Activated naive CD4-positive, alpha-beta T cell treated with anti-CD3 and anti-CD28 coated beads for 36 hours (primary cell): ENCODE results near the gene ARRDC5. TPM values are rescaled to one million over a fixed set of nuclear protein-coding genes. Genes with fewer than 3 reads are reported as not detected.
A peak's percentile ranks its signal among the peaks of the same experiment; 100 is the strongest.
"Not testable (repeated sequence)": the region's sequence is repeated elsewhere in the genome, so short reads cannot be mapped to it uniquely, and the experiment has no call there.

Source experiments
- CTCF ChIA-PET: fragments of 350-600 bp; sonication (Branson Sonifier 250); formaldehyde crosslinking; loops from one replicate; lab custom pipeline; 2021; ENCODE audit warnings: antibody characterized with exemption; lab: Charles Lee
- DNase-seq: peaks from one replicate; pipeline ENCODE4 v3.0.0-alpha.2; 2020
- H3K27ac Mint-ChIP-seq: one replicate; pipeline ENCODE4 v1.8.0; 2021; ENCODE audit warnings: mild to moderate bottlenecking, mixed read lengths
- H3K27me3 Mint-ChIP-seq: one replicate; pipeline ENCODE4 v1.8.0; 2021; ENCODE audit warnings: low read depth, mixed read lengths
- H3K36me3 Mint-ChIP-seq: one replicate; pipeline ENCODE4 v1.8.0; 2021; ENCODE audit warnings: low read depth, mixed read lengths
- H3K4me1 Mint-ChIP-seq: one replicate; pipeline ENCODE4 v1.8.0; 2021; ENCODE audit warnings: low read depth, mixed read lengths
- H3K4me3 Mint-ChIP-seq: one replicate; pipeline ENCODE4 v1.8.0; 2021; ENCODE audit warnings: mild to moderate bottlenecking, moderate library complexity, mixed read lengths
- H3K9me3 Mint-ChIP-seq: one replicate; pipeline ENCODE4 v1.8.0; 2021; ENCODE audit warnings: mixed read lengths
- intact Hi-C: fragments of 100-400 bp; cut with micrococcal nuclease; formaldehyde crosslinking; loops from one replicate; pipeline ENCODE4 v1.15.1; 2023
- total RNA-seq, 2 experiments: library from RNA; stranded (reverse); gene quantifications; one replicate each; pipeline ENCODE4 v1.2.3, GENCODE V29; 2021

The ARRDC5 gene
- total RNA-seq, 2 experiments from 2014 or later, result not detected

DNA sequence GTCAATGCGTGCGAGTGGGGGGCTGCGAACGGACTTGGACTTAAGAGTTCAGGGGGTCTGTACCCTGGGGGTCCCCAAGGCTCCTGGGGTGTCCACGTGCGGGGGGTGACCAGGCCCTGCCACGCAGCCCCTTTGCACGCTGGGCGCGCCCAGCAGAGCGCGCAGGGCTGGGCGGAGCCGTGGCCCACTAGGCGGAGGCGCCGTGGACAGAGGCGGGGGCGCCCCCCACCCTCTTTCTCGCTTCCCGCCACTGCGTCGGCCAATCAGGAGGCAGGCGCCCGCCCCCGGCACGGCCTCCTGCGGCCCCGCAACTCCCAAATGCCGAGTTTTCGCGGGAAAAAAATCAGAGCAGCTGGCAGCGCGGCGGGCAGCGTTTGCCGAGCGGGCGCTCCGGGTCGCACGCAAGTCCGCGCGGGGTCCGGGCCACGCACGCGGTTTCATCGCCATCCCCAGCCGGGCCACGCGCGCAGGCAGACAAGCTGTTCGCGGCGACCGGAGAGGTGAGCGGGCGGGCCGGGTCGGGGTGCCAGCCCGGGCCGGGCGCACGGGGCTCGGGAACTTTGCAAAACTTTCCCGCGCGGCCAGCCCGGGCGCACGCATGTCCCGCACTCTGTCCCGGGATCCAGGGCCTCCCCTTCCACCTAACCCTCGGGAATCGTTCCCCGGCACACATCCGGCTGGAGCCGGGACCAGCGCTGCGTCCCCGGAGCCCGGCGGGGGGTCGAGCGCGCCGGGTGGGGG is 6.6 kb upstream of the ARRDC5 start, which contains the start of gene UHRF1:
TSS of gene UHRF1 (plus strand) at position 346 of the 741 bp plus-strand sequence. CDS start 1,385 bp downstream, outside the sequence.
- peaks cover 48% of the 10 kb centered on the region for H3K4me1 Mint-ChIP-seq
- intact Hi-C loops, result no loop called here

DNA sequence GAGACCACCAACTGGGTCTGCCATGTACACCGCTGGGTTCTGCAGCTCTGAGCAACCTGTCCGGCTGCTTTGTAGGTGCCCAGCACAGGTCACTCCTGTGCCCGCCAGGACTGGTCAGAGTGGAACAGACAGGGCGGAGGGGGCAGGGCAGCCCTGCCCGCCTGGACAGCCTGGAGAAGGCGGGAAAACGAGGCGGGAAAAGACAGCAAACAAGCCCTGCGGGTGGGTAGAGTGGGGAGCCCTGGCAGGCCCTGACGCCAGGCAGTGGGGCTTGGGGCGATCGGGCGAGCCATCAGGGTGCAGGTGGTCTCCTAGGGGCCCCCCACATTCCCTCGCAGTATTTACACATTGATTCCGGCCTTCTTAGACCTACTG is 6.1 kb upstream of the ARRDC5 start:
- Mint-ChIP-seq H3K36me3 (peaks cover 32% of the 10 kb centered on the region), H3K27ac (peak overlapping the region; percentile 50), H3K27me3 (no peaks in the 10 kb centered on the region), H3K9me3 (no peaks in the 10 kb centered on the region), H3K4me1 (peaks cover 43% of the 10 kb centered on the region), H3K4me3 (peak overlapping the region; percentile 85)
- DNase-seq, result no peak
- intact Hi-C loops, result no loop called here
- CTCF ChIA-PET, result interaction anchor here (2.1 kb wide), 1 partner anchor 36 kb away, joined by 5 read pairs; no protein-coding TSS in a partner anchor

More for the DNA sequence above, 6.6 kb upstream of the ARRDC5 start, which contains the start of gene UHRF1:
- Mint-ChIP-seq H3K36me3 (peaks cover 37% of the 10 kb centered on the region), H3K27me3 (no peaks in the 10 kb centered on the region), H3K4me3 (peak within 1 kb of the TSS; percentile 85), H3K9me3 (no peaks in the 10 kb centered on the region), H3K27ac (peak within 1 kb of the TSS; percentile 86)
- CTCF ChIA-PET, result no interaction called here
- DNase-seq, result peak; percentile 83

DNA sequence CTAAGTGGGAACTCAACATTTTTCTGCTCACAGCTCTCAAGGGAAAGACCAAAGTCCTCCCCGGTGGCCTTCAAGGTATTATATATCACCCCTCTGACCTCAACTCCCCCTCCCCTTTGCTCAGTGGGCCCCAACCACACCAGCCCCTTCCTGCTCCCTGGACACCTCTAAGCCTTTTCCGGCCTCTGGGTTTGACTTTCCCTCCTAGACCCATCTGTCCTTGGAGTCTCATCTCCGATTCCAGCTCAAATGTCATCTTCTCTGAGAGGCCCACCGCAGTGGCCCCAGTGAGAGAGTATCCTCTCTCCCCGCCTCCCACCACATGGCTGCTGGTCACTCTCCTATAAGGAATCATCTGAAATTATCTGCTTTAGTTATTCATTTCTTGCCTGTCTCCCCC is 5.7 kb upstream of the ARRDC5 start:
- H3K4me1 Mint-ChIP-seq, result peaks cover 39% of the 10 kb centered on the region
- intact Hi-C loops, result no loop called here
- no peak for DNase-seq
- H3K4me3 Mint-ChIP-seq, result peak overlapping the region; percentile 3
- H3K9me3 Mint-ChIP-seq, result no peaks in the 10 kb centered on the region
- peaks cover 29% of the 10 kb centered on the region for H3K36me3 Mint-ChIP-seq
- CTCF ChIA-PET, result interaction anchor here (0.6 to 2.1 kb wide), 2 partner anchors 35 to 42 kb away, joined by 3 to 5 read pairs; no protein-coding TSS in a partner anchor
- H3K27me3 Mint-ChIP-seq, result no peaks in the 10 kb centered on the region
- peak overlapping the region; percentile 50 for H3K27ac Mint-ChIP-seq

DNA sequence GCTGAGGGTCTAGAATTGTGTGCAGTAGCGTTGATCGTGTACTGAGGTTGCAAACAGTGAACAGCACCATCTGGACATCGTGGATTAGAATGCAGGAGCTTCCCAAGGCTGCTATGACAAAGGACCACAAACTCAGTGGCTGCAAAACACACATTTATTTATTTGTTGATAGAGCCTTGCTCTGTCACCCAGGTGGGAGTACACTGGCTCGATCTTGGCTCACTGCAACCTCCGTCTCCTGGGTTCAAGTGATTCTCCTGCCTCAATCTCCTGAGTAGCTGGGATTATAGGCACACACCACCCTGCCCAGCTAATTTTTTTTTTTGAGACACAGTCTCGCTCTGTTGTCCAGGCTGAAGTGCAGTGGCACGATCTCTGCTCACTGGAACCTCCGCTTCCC is 4.3 kb upstream of the ARRDC5 start:
- peaks cover 16% of the 10 kb centered on the region for H3K36me3 Mint-ChIP-seq
- CTCF ChIA-PET, result interaction anchor here (2.1 kb wide), 1 partner anchor 34 kb away, joined by 5 read pairs; no protein-coding TSS in a partner anchor
- no peak overlapping the region for H3K4me3 Mint-ChIP-seq
- intact Hi-C loops, result no loop called here
- H3K27ac Mint-ChIP-seq, result no peak overlapping the region
- H3K4me1 Mint-ChIP-seq, result peaks cover 25% of the 10 kb centered on the region
- H3K9me3 Mint-ChIP-seq, result no peaks in the 10 kb centered on the region
- DNase-seq, result no peak
- no peaks in the 10 kb centered on the region for H3K27me3 Mint-ChIP-seq

DNA sequence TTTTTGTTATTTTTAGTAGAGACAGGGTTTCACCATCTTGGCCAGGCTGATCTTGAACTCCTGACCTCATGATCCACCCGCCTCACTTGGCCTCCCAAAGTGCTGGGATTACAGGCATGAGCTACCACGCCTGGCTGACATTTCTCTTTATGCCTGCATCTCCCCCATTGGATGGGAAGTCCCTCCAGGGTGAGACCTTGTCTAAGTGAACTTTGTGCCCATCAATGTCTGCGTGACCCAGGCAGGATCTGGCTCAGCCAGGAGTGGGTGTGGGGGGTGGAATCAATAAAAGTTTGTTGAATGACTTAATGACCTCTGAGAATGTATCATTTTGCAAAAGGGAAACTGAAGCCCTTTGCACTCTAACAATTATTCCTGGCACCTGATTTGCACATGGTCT is 1.8 kb upstream of the ARRDC5 start:
- H3K27ac Mint-ChIP-seq, result no peak overlapping the region
- no peak for DNase-seq
- H3K36me3 Mint-ChIP-seq, result no peaks in the 10 kb centered on the region
- peaks cover 14% of the 10 kb centered on the region for H3K4me1 Mint-ChIP-seq
- H3K9me3 Mint-ChIP-seq, result no peaks in the 10 kb centered on the region
- CTCF ChIA-PET, result interaction anchor here (1.2 kb wide), 1 partner anchor 8 kb away, joined by 3 read pairs; no protein-coding TSS in a partner anchor
- no peak overlapping the region for H3K4me3 Mint-ChIP-seq
- no peaks in the 10 kb centered on the region for H3K27me3 Mint-ChIP-seq
- intact Hi-C loops, result no loop called here

GRCh38 chr19:4900879-4901278 is 1.8 kb downstream of the ARRDC5 start:
- H3K9me3 Mint-ChIP-seq, H3K4me3 Mint-ChIP-seq, H3K27ac Mint-ChIP-seq, CTCF ChIA-PET, DNase-seq, H3K36me3 Mint-ChIP-seq, H3K27me3 Mint-ChIP-seq, H3K4me1 Mint-ChIP-seq, intact Hi-C loops: not testable (repeated sequence)

GRCh38 chr19:4897146-4897545 is 5.5 kb downstream of the ARRDC5 start:
- CTCF ChIA-PET, result interaction anchor here (0.9 kb wide), 1 partner anchor 46 kb away, joined by 3 read pairs; no protein-coding TSS in a partner anchor
- H3K36me3 Mint-ChIP-seq, result no peaks in the 10 kb centered on the region
- intact Hi-C loops, result no loop called here
- H3K9me3 Mint-ChIP-seq, result no peaks in the 10 kb centered on the region
- H3K27me3 Mint-ChIP-seq, result no peaks in the 10 kb centered on the region
- no peak overlapping the region for H3K27ac Mint-ChIP-seq
- peaks cover 2% of the 10 kb centered on the region for H3K4me1 Mint-ChIP-seq
- no peak for DNase-seq
- H3K4me3 Mint-ChIP-seq, result no peak overlapping the region

DNA sequence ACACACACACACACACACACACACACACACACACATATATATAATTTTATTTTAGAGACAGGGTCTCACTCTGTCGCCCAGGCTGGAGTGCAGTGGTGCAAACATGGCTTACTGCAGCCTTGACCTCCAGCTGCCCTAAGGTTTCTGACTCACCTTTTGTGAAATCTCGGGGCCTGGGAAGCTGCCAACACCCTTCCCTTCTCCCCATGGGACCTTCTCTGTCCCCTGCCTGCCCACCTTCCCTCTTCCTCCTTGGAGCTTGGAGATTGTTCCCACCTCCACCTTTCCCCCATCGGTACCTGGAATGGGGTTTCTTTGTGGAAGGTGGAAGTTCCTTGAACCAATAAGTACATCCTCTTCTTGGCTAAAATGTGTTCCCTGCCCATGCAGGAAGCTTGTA is 6.3 kb downstream of the ARRDC5 start:
- CTCF ChIA-PET, result no interaction called here
- no peaks in the 10 kb centered on the region for H3K27me3 Mint-ChIP-seq

GRCh38 chr19:4892962-4893361 is 9.7 kb downstream of the ARRDC5 start:
- CTCF ChIA-PET, H3K27ac Mint-ChIP-seq, H3K4me1 Mint-ChIP-seq, H3K36me3 Mint-ChIP-seq, intact Hi-C loops, H3K9me3 Mint-ChIP-seq, H3K27me3 Mint-ChIP-seq, H3K4me3 Mint-ChIP-seq, DNase-seq: not testable (repeated sequence)

More for the DNA sequence above, 6.3 kb downstream of the ARRDC5 start:
- Mint-ChIP-seq H3K27ac (no peak overlapping the region), H3K9me3 (no peaks in the 10 kb centered on the region), H3K36me3 (no peaks in the 10 kb centered on the region), H3K4me1 (peaks cover 2% of the 10 kb centered on the region), H3K4me3 (no peak overlapping the region)
- no peak for DNase-seq
- intact Hi-C loops, result no loop called here

- Mint-ChIP-seq H3K4me3 (no peak overlapping the region), H3K36me3 (peaks cover 2% of the 10 kb centered on the region), H3K27me3 (no peaks in the 10 kb centered on the region), H3K4me1 (peaks cover 2% of the 10 kb centered on the region), H3K9me3 (no peaks in the 10 kb centered on the region), H3K27ac (no peak overlapping the region)
- DNase-seq, result no peak
- intact Hi-C loops, result no loop called here
- CTCF ChIA-PET, result no interaction called here
These were observed 11.6 kb downstream of the ARRDC5 start for GRCh38 chr19:4891066-4891465.

- Mint-ChIP-seq H3K27me3 (no peaks in the 10 kb centered on the region), H3K4me3 (no peak overlapping the region), H3K36me3 (peaks cover 2% of the 10 kb centered on the region), H3K9me3 (no peaks in the 10 kb centered on the region), H3K27ac (no peak overlapping the region), H3K4me1 (no peaks in the 10 kb centered on the region)
- CTCF ChIA-PET, result interaction anchor here (0.6 kb wide), 1 partner anchor 25 kb away, joined by 3 read pairs; no protein-coding TSS in a partner anchor
- intact Hi-C loops, result no loop called here
- DNase-seq, result no peak
These were observed 13.5 kb downstream of the ARRDC5 start for GRCh38 chr19:4889034-4889815.

DNA sequence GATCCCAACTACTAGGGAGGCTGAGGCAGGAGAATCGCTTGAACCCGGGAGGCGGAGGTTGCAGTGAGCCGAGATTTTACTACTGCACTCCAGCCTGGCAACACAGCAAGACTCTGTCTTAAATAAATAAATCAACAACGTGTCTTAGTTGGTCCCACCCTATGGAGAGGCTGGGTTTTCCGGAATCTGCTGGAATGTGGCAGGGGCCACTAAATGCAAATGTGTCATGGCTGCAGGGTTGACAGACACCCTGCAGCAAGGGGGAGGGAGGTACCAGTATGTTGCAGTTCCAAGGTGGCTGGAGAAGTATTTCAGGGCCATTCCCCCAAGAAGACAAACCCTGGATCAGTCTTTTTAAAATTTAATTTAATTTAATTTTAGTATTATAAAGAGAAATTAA is 14.9 kb downstream of the ARRDC5 start:
- H3K4me3 Mint-ChIP-seq, CTCF ChIA-PET: not testable (repeated sequence)

More for the DNA sequence above, 14.9 kb downstream of the ARRDC5 start:
- H3K4me1 Mint-ChIP-seq, intact Hi-C loops, H3K36me3 Mint-ChIP-seq, H3K27ac Mint-ChIP-seq, H3K9me3 Mint-ChIP-seq, DNase-seq, H3K27me3 Mint-ChIP-seq: not testable (repeated sequence)
